ENCODE measurements around the gene EIF4A2.
A peak's percentile ranks its signal among the peaks of the same experiment; 100 is the strongest.

Gene EIF4A2

DNA sequence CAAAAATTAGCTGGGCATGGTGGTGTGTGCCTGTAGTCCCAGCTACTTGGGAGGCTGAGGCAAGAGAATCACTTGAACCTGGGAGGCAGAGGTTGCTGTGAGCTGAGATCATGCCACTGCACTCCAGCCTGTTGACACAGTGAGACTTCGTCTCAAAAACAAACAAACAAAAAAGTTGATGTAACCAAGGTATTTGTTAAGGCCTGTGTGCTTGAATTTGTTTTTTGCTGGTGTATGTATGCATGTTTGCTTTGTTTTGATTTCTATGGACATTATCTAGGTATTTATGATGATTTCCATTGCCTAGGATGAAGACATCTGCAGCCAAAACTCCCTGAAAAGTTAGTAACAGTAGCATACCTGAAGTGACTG is 39.0 kb downstream of the EIF4A2 start:
- DNase-seq, result peak; percentile 11

DNA sequence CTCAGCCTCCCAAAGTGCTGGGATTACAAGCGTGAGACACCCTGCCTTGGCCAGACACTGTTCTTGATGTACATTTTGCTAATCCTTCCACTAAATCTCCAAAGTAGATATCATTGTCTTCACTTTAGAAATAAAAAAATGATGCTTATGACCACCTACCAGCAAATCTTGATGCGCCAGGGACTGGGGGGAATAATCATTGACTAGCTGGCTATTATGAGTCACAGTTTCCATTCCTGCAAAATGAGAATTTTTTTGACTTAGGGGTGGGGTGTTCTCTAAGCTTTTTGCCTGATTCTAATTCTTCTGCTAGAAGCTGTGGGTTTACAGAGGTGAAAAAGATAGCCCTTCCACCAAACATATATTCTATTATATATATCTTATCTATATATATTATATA is 40.0 kb downstream of the EIF4A2 start:
- no peak for DNase-seq

DNA sequence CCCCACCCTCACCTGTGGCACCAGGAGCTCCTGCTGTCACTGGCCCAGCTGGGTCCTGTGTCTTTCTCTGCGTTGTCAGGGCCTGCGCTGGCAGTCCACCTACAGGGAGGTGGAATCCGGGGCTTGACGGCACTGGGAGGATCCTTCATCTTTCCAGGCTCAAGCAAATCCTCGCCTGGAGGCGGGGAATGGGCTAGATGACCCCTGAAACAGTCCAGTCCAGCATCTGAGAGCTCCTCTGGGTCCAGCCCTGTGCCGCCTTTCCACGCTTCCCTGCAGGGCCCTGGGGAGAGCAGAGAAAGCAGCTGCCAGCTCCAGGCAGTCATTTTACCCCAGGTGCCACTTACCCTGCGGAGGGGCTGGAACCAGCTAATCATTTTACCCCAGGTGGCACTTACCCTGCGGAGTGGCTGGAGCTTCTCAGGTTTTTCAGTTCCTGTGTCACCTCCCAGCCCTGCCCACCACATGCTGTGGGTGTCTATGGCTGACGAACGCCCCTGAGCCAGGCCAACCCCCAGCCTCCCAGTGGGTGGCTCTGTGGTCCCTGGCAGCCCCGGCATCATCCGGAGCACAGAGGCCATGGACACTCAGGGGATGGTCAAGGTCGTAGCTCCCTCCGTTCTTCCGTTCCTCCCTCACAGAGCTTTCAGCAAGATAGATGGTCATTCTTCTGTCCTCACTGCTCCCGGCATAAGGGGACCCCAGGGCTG is 41.2 kb downstream of the EIF4A2 start:
- DNase-seq, result no peak

- DNase-seq, result peak; percentile 75
Measured at GRCh38 chr3:186825294-186825821, 42.0 kb downstream of the EIF4A2 start.

- DNase-seq, result peak; percentile 69
Measured at GRCh38 chr3:186825872-186826409, 42.6 kb downstream of the EIF4A2 start.

- DNase-seq, result peak; percentile 69
Measured at GRCh38 chr3:186826410-186826975, 43.1 kb downstream of the EIF4A2 start.

DNA sequence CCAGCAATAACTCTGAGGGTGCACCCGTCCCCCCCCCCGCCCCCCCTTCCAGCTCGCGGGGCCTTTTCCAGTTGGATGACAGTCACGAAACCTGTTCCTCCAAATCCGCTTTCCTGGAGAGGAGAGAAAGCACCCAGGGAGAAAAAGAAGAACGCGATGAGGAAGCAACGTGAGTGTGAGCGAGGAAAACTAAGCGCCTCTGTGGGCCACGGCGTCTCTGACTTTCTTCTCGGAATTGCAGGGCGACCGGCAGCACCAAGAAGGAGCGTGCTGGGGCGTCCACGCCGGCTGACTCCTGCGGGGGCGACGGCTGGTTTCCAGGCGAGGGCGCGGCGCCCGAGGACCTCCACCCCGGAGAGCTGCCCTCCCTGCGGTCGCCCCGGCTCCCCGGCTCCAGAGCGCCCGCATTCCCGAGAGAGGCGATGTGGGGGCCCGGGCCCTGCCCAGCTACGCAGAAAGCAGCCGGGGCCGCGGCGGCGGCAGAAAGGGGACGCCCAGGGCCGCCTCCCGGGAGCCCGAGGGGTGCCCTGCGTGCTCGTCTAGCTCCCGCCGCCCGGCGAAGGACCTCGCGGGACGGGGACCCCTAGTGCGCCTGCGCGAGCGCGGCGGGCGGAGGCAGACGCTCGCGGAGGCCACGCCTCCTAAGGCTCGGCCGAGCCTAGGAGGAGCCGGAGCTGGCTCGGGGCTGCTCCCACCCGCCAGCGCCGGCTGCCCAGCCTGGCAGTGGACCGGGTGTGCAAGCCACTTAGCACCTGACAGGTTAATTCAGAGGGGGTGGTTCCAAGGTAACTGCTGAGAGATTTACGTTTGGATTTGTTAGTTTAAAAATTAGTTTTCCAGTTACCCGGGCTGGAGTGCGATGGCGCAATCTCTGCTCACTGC is 43.8 kb downstream of the EIF4A2 start:
- peak; percentile 94 for DNase-seq

DNA sequence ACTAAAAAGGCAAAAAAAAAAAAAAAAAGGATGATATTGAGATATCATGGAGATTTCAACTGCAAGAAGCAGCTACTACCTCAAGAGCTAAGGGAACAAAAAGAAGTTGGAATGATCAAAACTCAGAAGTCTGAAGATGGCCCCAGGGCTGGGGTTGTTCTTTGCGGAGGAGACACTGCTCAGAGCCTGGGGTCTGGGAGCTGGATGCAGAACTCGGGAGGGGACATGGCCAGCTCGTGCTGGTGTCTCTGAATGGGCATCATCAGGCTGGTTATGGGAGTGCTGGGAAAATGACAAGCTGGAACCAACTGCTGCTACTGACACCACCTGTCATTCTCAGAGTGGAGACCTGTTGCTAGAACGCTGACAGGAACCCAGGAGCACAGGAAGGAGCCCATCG is 45.0 kb downstream of the EIF4A2 start:
- DNase-seq, result no peak

DNA sequence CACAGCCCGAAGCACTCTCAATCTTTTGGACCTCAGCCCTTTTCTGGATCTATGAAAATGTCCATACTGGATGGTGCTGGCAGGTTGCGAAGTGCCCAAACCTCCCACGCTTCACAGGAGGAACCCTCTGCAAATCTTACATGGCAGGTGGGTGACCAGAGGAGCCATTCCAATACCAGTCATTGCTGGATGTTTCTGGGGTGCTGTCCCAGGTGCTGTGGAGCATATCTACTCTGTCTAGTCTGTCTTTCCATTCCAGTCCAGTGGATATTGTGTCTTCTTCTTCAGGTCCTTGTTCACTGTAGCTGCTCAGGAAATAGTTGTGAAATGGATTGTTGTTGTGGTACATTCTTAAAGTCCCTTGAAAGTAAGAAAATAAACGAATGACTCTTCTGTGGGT is 48.4 kb downstream of the EIF4A2 start:
- DNase-seq, result no peak

DNA sequence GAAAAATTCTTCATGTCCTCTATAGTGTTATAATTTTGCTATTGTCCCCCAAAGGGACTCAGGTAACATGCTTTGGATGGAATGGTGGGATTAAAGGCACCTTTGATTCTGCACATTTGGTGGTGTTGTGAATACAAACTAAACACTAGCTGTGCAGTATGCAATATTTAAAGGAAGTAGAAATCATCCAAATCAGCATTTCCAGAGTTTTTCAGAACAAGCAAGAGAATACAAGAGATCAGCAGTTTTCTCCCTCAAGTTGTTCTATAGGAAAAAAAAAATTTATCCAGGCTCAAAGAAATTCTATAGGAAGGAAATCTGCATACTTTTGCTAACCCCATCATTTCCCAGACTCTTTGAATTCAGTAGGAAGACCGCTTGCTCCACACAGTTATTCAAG is 48.9 kb downstream of the EIF4A2 start:
- no peak for DNase-seq
